DMS53 treated with DMSO at 0.1 percent for 48 hours (cell line): ENCODE results near the gene F8A2.
"Not testable (repeated sequence)": the region's sequence is repeated elsewhere in the genome, so short reads cannot be mapped to it uniquely, and the experiment has no call there.

Experiments used
- DNase-seq: peaks from one replicate; lab custom pipeline; 2025; ENCODE audit not compliant: unreplicated experiment; lab: John Stamatoyannopoulos, UW

F8A2 gene

DNA sequence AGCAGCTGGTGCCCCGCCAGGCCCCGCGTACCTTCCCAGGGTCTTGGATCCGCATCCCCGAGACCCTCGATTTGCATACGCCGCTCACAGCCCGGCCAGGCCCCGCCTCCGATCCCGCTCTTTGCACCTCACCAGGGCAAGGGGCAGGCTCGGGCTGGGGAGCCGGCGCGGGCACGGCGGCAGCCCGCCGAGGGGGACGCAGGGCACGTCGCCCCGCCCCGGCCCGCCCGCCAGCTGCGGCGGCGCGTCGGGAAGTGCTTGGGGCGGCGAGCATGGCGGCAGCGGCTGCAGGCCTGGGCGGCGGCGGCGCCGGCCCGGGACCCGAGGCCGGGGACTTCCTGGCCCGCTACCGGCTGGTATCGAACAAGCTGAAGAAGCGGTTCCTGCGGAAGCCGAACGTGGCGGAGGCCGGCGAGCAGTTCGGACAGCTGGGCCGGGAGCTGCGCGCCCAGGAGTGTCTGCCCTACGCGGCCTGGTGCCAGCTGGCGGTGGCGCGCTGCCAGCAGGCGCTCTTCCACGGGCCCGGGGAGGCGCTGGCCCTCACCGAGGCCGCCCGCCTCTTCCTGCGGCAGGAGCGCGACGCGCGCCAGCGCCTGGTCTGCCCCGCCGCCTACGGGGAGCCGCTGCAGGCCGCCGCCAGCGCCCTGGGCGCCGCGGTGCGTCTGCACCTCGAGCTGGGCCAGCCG is at the start of gene F8A2:
Gene F8A2 (plus strand): TSS at position 253 of the 686 bp plus-strand sequence. CDS start 20 bp downstream, at position 273.
- not testable (repeated sequence) for DNase-seq

GRCh38 chrX:155333544-155334100 is 48.3 kb upstream of the F8A2 start:
- DNase-seq, result no peak

GRCh38 chrX:155334486-155335336 is 47.2 kb upstream of the F8A2 start, which contains the start of gene CLIC2:
Gene CLIC2, minus strand, starts transcription at chrX:155334614. Its CDS starts 187 bp downstream, at chrX:155334427.
- DNase-seq, result peak; percentile 48

DNA sequence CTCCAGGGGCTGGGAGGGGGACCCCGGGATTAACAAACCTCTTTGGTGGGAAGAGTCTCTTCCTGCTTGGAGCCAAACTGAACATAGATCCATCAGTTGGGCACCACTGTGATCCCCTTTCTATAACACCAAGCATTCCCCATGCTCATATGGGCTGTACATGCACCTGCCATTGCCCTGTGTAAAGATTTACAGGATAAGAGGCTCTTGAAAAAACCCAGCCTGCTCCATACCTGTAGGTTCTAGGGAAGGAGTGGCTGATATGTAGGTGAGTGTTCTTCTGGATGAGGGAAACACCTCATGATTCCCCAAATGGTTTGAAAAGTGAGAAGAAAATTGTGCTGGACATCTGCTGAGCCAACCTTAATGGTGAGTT is 46.6 kb upstream of the F8A2 start:
- DNase-seq, result not testable (repeated sequence)

- not testable (repeated sequence) for DNase-seq
Observed at GRCh38 chrX:155345689-155346088, 36.2 kb upstream of the F8A2 start.

DNA sequence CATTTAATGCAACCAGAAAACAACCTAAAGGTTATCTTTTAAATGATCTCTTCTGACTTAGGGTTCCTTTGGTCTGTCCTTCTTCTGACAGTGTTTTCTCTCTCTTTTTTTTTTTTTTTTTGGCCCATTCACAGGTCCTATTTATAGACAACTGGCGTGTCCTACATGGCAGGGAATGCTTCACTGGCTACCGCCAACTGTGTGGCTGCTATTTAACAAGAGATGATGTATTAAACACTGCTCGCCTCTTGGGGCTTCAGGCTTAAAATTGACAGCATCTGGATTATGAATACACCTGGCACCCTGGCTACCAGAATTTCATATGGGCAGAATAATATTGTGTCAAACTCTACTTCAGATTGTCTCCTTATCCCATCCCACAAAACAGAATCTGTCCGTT is 32.4 kb upstream of the F8A2 start:
- DNase-seq, result not testable (repeated sequence)

DNA sequence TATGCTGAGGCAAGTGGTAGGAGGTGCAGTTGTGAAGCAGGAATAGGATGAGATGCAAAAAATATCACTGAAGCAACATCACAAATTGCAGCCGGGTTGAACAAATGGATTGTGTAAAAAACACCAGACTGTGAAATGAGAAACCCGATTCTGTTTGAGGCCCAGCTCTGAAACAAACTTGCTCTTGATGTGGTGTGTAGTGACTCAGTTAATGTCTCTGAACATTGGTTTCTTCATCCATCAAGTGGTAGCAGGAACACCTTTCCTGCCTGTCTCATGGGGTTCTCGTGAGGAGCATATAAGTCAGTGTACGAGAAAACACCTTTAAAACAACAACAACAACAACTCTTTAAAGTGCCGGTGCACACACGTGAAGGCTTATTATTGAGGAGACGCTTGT is 18.2 kb upstream of the F8A2 start:
- DNase-seq, result not testable (repeated sequence)

DNA sequence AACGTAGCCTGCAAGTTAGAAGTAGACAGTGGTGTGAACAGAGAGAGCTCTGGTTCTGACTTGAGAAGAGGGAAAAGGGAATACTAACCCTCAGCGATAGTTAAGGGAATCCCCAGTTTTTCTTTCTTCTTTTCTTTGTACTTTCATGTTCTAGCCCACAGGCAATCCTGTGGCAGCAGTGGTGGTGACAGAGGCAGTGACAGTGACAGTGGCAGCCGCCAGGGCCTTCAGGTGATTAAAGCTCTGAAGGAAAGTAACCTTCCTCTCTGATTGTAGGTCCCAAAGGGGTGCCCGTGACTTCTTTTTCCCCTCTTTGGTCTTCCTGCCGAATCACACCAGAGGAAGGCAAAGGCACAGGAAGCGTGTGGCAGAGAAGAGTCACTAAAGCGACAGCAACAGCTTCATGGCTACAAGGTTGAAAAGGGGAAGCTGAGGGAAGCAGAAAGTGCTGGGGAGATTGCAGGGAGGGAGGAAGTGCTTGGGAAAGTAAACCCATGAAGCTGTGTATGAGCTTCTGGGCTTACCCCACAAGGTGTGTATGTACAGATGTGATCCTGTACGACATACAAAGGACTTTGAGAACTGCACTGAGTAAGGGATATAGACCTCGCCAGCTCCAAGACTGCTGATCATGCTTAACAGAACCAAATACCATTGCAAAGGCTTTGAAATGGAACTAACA is 8.0 kb upstream of the F8A2 start:
- DNase-seq, result not testable (repeated sequence)

DNA sequence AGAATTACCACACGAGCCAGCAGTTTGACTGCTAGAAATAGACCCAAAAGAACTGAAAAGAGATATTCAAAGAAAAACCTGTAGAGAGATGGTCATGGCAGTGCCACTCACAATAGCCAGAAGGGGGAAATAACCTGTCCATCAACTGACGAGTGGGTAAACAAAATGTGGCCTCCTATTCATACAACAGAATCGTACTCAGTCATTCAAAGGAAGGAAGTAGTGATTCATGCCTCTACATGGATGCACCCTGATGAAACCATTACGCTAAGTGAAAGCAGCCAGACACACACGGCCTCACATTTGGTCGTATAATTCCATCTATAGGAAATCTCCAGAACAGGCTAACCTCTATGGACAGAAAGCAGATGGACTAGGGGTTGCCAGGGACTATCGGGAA is 2.1 kb upstream of the F8A2 start:
- not testable (repeated sequence) for DNase-seq

- not testable (repeated sequence) for DNase-seq
Observed at GRCh38 chrX:155382529-155382967, 653 bp downstream of the F8A2 start.

DNA sequence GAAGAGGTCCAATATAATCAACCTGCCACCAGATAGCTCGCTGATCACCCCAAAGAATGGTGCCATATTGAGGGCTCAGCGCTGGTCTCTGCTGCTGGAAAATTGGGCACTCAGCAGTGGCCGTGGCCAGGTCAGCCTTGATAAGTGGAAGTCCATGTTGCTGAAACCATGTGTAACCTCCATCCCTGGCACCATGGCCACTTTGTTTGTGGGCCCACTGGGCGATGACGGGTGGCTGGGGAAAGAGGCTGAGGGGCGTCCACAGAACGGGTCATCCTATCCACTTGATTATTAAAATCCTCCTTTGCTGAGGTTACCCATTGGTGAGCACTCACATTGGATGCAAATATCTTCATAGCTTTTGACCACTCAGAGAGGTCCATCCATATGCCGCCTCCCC is 7.7 kb downstream of the F8A2 start:
- DNase-seq, result no peak

DNA sequence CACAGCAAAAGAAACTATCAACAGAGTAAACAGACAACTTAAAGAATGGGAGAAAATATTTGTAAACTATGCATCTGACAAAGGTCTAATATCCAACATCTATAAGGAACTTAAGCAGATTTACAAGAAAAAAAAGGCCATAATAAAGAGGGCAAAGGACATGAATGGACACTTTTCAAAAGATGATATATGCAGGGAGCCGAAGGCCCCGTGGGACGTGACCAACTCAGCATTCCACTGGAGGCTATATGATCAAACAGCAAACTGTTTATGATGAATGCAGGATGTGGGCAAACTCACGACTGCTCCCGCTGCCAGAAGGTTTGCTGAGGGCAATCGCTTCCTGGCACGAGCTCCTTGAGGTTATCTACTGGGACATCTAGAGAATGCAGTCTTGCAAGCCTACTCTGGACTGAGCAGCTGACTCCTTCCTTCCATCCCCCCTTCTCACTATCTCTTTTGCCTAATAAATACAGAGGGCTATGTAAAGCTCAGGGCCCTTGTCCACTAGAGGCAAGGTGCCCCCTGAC is 12.9 kb downstream of the F8A2 start:
- DNase-seq, result not testable (repeated sequence)

DNA sequence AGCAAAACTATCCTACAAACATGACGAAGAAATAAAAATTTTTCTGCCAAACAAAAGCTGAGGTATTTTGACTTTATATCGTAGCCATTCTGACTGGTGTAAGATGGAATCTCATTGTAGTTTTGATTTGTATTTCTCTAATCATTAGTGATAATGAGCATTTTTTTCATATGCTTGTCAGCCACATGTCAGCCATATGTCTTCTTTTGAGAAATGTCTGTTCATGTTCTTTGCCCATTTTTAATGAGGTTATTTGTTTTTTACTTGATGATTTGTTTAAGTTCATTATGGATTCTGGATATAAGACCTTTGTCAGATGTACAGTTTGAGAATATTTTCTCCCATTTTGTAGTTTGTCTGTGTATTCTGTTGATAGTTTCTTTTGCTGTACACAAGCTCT is 24.5 kb downstream of the F8A2 start:
- no peak for DNase-seq

DNA sequence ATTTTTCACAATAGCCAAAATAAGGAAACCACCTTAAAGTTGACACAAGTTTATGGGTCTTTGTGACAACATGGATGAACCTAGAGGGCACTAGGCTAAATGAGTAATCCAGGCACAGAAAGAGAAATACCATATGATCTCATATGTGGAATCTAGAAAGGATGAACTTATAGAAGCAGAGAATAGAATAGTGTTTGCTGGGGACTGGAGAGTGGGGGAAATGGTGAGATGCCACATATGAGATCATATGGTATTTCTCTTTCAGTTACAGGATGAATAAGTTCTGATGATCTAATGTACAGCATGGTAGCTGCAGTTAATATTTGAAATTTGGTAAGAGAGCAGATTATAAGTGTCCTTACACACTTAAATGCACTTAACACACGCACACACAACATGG is 35.9 kb downstream of the F8A2 start:
- DNase-seq, result no peak
